Measurements from ENCODE around the gene SPHKAP.

SPHKAP gene

GRCh38 chr2:228180181-228181097 lies 1.0 kb downstream of the SPHKAP start:
- TF ChIP-seq REST (IDR thresholded peaks at IDR 0.05; ENCODE audit: insufficient read depth in 1 of 2, low read depth in 2 of 2, low read length in 2 of 2) = no peak
- TF ChIP-seq POLR2AphosphoS5 (IDR thresholded peaks at IDR 0.05; ENCODE audit: low read depth, low read length) = no peak
- no peak for TF ChIP-seq FOXP2 (optimal IDR thresholded peaks at IDR 0.05; ENCODE audit: borderline replicate concordance, extremely low read depth, extremely low read length, insufficient read depth)
- no peak for TF ChIP-seq SIN3A (IDR thresholded peaks at IDR 0.05; ENCODE audit: borderline replicate concordance, insufficient read depth, low read length)
- TF ChIP-seq TAF1 (IDR thresholded peaks at IDR 0.05; ENCODE audit: borderline replicate concordance, insufficient read depth, low read length) = no peak

GRCh38 chr2:228167290-228167689 lies 14.2 kb downstream of the SPHKAP start:
- TF ChIP-seq POLR2AphosphoS5 (IDR thresholded peaks at IDR 0.05; ENCODE audit: low read depth, low read length) (no peak), REST (IDR thresholded peaks at IDR 0.05; ENCODE audit: insufficient read depth in 1 of 2, low read depth in 2 of 2, low read length in 2 of 2) (no peak), FOXP2 (optimal IDR thresholded peaks at IDR 0.05; ENCODE audit: borderline replicate concordance, extremely low read depth, extremely low read length, insufficient read depth) (no peak), TAF1 (IDR thresholded peaks at IDR 0.05; ENCODE audit: borderline replicate concordance, insufficient read depth, low read length) (no peak), SIN3A (IDR thresholded peaks at IDR 0.05; ENCODE audit: borderline replicate concordance, insufficient read depth, low read length) (no peak)

GRCh38 chr2:228164718-228165117 lies 16.8 kb downstream of the SPHKAP start:
- TF ChIP-seq SIN3A (IDR thresholded peaks at IDR 0.05; ENCODE audit: borderline replicate concordance, insufficient read depth, low read length) (no peak), TAF1 (IDR thresholded peaks at IDR 0.05; ENCODE audit: borderline replicate concordance, insufficient read depth, low read length) (no peak), POLR2AphosphoS5 (IDR thresholded peaks at IDR 0.05; ENCODE audit: low read depth, low read length) (no peak), REST (IDR thresholded peaks at IDR 0.05; ENCODE audit: insufficient read depth in 1 of 2, low read depth in 2 of 2, low read length in 2 of 2) (no peak), FOXP2 (optimal IDR thresholded peaks at IDR 0.05; ENCODE audit: borderline replicate concordance, extremely low read depth, extremely low read length, insufficient read depth) (no peak)

GRCh38 chr2:228157841-228158240 lies 23.6 kb downstream of the SPHKAP start:
- TF ChIP-seq FOXP2 (optimal IDR thresholded peaks at IDR 0.05; ENCODE audit: borderline replicate concordance, extremely low read depth, extremely low read length, insufficient read depth) (no peak), TAF1 (IDR thresholded peaks at IDR 0.05; ENCODE audit: borderline replicate concordance, insufficient read depth, low read length) (no peak), SIN3A (IDR thresholded peaks at IDR 0.05; ENCODE audit: borderline replicate concordance, insufficient read depth, low read length) (no peak), REST (IDR thresholded peaks at IDR 0.05; ENCODE audit: insufficient read depth in 1 of 2, low read depth in 2 of 2, low read length in 2 of 2) (no peak), POLR2AphosphoS5 (IDR thresholded peaks at IDR 0.05; ENCODE audit: low read depth, low read length) (no peak)

All from PFSK-1 (cell line).